ENCODE data around the gene HCN1.
"Not testable (repeated sequence)": the region's sequence is repeated elsewhere in the genome, so short reads cannot be mapped to it uniquely, and the experiment has no call there.

HCN1 gene

DNA sequence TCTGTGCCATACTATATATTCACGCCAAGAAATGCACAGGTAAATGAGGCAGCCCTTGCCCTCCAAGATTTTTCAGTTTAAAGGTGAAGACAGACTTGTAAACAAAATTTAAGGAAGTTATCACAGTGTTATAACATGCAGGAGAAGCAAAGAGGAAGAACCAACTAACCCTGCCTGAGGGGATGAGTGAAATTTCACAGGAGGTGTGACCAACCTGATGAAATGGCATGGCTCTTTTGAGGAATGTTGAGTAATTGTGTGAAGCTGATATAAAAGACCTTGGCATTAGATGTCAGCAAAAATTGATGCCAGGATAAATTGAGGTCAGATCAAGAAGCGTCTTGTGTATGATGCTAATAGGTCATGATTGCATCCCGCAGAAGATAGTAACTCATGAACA lies 86.5 kb downstream of the HCN1 start:
- DNase-seq: no peak

DNA sequence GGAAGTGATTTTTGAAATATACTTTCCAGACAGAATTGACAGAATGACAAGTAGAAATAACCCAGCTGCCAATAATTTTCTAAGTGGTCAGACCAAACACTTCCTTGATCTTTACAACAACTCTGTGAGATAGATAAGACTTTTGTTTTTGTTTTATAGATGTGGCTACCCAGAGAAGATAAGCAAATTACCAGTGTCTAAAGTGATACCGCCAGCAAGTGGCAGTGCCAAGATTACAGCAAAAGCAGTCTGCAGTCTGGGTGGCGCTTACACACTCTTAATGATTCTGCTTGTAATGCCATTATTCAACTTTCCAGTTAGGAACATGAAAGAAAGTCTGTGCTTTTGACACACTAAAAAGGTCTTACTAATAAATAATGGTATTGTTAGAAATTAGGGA lies 92.1 kb downstream of the HCN1 start:
- no peak for DNase-seq

DNA sequence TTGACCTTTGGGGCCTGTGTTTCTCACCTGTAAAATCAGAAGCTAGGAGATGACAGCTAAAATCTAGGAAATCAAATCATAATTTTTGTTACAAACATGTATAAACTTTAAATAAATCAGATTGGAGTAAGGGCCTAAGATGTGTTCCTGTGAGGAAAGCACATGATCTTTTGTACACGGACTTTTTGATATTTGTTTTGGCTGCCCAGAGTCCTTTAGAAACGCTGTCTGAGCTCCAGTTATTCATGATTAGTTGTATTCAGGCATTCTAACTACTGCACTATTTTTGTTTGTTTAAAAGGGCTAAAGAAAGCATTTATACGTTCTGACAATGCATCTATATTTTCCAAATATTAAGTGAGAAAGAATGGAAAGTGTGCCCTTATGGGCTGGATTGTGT lies 94.8 kb downstream of the HCN1 start:
- DNase-seq: no peak

DNA sequence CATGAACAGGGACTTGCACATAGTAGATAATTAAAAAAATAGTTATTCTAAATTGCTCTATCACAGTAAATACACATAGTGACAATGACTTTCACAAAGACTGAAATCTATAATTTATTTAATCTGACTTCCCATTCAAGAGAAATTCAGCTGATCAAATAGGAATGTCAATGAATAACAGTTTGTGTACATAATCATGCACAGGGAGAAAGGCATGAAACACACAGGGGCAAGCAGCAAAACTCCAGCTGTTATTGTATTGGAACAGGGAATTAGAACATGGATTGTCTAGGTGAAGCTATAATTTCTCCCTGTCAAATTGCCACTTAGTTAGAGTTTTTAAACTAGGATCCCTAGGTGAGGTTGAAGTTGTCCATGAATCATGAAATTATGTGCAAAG lies 99.9 kb downstream of the HCN1 start:
- DNase-seq: no peak

DNA sequence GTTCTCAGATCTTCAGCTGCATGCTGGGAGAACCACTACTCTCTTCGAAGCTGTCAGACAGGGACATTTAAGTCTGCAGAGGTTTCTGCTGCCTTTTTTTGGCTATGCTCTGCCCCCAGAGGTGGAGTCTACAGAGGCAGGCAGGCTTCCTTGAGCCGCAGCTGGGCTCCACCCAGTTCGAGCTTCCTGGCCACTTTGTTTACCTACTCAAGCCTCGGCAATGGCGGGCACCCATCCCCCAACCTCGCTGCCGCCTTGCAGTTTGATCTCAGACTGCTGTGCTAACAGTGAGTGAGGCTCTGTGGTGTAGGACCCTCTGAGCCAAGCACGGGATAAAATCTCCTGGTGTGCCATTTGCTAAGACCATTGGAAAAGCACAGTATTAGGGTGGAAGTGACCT lies 110.2 kb downstream of the HCN1 start:
- not testable (repeated sequence) for DNase-seq

DNA sequence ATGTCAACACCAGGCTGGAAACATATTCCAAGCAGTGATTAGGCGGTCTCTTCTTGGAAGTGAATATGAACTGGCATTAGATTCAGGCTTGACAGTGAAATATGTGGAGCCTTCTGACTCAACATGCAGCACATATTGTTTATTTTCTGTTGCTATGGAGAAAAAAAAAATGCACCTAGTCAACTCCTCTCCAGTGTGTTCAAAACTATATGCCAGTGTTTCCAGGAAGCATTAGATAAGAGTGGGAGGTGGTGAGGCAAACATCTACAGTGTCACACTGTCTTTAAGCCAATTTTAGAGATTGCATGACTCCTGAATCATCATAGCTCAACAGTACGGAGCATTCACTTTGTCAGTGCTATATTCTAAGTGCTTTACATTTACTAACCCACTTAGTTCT lies 117.9 kb downstream of the HCN1 start:
- no peak for DNase-seq

DNA sequence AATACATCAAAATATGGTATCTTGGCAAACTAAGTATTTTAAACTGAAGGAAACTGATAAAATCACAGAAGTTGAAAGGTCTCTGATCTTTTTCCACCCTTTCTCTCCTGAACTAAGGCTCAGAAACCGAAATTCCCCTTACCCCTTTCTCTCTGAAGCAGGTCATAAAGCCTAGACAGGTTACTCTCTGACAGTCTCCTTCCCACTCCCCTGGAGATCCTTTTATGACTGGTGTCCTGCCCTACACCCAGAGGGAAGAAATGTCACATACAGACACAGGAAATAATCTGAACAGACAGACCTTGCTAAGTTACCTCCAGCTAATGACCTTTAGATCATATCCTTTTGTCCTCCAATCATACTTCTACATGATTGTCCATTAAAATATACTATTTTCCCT lies 127.4 kb downstream of the HCN1 start:
- no peak for DNase-seq

DNA sequence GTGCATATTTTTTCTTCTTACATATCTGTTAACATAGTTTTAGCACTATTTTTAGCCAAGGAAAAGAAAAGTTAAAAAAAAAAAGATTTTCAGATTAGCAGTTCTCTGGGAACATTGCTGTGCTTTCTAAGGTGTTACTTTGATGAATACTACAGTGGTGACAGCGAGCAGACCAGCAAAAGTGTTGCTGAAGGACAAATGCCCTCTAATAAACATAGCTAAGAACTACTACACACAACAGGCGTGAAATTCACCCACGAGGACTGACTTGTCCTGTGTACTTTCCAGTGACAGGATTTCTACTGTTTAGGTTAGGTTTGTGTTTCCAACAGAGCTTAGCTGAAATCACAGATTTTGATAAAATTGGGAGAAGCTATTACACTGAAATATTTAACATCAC lies 153.8 kb downstream of the HCN1 start:
- DNase-seq: no peak

DNA sequence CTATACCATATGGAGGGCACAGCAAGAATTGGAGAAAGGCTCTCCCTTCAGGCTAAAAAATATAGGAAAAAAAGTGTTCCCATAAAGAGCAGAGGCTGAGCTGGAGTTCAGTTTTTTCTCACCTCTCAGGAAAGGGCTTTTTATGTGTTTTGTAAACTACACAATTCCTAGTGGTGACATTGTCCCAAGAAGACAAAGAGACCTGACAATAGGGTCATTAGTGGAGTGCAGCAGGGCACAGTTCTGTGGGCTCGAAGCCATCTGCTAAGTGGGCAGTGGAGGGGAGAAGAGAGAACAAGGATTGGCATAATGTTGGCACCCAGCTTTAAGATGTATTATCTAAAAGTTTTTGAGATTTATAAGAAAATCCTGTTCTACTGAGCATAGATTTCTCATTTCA lies 162.5 kb downstream of the HCN1 start:
- DNase-seq: no peak

DNA sequence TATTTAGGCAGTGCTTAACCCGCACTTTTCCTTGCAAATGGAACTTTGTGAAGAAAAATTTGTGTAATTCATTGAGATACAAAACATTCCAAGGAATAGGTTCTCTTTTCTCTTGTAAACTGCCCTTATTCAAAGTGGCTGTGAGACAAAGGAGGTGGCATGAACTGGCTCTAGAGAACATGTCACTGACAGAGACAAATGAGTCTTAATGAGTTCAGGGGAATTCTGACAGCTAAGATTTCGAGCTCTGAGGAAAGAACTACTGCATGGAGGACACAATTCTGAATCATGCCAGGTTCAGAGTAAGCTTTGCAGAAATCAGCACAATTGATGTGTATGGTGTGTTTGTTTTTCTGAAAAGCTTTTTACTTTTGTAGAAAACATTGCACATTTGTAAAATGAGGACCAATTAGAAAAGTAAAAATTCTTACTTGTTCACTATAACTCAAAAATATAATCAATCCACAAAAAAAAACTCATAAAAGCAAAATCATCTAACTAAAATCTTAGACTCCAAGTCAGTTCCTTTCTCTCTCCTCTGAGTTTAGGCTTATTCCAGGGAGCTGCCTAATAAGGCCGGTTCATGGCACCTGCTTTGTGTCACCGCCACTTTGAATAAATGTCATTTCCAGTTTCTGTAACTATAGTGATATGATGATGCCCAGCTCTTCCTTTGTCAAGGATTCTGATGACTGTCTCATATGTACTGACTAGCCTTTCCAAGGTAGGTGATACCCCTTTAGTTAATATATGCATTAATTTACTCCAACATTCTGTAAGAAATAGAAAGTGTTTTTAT lies 163.2 kb downstream of the HCN1 start:
- DNase-seq: no peak

DNA sequence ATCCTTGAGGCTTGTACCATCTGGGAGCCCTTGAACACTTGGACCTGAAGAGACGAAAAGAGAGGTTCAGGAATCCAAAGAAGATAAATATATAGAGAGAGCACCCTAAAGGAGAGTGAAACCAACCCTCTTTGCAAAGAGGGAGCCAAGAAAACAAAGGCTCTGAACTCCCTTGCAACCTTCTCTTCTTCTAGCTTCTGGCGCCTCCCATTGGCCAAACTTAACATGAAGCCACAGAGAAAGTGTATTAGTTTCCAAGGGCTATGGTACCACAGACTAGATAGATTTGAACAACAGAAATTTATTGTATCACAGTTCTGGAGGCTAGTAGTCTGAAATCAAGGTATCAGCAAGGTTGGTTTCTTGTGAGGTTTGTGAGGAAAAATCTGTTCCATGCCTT lies 175.1 kb downstream of the HCN1 start:
- no peak for DNase-seq

DNA sequence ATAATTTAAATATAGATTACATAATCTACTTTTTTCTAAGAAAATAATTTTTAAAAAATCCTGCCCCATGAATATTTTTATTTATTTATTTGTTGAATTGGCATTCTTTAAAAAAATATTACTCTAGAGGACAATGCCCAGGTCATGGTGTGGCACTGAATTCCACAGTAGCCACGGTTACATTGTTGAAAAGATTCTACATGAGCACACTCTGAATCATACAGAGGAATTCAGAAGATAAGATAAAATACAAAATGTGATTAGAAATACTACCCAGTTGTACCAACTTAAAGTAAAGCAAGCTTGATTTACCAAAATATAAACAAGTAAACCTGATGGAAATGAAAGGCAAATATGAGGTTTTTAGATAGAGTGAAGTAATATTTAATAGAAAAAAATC lies 183.7 kb downstream of the HCN1 start:
- no peak for DNase-seq

DNA sequence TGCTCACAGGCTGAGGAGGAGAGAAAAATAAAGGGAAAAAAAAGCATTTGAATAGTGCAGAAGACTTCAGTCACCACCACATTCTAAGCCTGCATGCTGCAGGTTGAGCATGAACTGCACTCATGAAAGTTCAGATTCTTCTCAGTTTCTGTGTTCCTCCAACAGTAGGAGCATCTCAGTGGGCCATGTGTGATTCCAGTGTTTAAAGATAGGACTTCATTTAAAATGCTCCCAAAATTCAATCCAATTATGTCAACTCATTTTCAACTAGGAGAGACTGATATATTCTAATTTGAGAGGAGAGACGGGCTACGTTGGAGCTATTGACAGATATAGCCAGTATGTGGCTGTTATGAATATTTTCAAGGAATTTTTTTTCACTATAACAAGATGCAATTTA lies 186.8 kb downstream of the HCN1 start:
- DNase-seq: no peak

DNA sequence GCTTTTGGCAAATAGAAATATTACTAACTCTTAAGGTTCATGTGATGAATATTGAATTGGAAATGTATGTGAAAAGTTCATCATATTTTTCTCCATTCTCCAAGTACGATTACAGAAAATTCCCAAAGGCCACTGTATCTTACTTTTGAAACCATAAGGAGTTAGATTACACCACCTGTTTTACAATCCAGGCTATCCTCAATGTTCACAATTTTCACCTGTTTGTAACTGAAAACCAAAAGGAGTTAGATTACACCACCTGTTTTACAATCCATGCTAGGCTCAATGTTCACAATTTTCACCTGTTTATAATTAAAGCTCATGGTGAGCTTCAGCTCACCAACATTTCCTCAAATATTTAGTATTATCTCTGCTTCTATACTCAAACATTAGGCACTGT lies 188.0 kb downstream of the HCN1 start:
- DNase-seq: no peak

DNA sequence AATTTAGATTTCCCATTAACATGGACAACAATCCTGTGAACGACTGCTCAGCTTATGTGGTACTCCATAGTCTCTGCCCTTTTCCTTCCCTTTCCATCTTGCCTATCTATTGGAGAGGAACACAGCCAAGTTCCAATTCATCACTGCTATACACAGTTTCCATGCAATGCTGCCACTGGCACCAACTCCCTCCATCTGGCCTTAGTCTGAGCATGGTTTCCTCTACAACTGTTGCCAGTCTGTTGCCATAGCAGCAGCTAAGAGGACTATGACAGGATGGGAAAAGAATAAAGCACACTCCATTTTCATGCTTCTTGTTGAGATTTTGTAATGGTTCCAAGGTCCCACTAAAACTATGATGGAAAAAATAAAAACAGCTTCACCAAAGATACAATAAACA lies 189.0 kb downstream of the HCN1 start:
- DNase-seq: no peak

DNA sequence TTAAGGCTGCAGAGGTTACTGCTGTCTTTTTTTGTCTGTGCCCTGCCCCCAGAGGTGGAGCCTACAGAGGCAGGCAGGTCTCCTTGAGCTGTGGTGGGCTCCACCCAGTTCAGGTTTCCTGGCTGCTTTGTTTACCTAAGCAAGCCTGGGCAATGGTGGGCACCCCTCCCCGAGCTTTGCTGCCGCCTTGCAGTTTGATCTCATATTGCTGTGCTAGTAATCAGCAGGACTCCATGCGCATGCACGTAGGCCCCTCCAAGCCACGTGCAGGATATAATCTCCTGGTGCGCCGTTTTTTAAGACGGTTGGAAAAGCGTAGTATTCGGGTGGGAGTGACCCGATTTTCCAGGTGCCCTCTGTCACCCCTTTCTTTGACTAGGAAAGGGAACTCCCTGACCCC lies 197.2 kb downstream of the HCN1 start:
- not testable (repeated sequence) for DNase-seq

DNA sequence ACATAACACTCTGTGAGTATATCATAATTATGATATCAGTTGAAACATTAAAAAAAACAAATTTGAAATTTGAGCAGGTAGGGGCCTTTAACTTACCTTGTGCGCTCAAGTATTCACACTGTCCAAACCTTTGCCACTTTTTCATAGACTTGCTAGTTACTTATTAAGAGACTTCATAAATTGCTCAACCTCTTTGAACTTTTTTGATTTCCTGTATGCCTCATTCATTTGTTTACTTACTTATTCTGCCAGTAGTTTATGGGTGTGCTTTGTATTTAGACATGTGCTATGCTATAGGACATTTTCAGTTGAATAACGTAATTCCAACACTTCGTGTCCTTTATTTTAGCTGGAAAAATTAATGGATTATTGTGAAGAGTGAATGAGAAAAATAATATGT lies 204.8 kb downstream of the HCN1 start:
- no peak for DNase-seq

DNA sequence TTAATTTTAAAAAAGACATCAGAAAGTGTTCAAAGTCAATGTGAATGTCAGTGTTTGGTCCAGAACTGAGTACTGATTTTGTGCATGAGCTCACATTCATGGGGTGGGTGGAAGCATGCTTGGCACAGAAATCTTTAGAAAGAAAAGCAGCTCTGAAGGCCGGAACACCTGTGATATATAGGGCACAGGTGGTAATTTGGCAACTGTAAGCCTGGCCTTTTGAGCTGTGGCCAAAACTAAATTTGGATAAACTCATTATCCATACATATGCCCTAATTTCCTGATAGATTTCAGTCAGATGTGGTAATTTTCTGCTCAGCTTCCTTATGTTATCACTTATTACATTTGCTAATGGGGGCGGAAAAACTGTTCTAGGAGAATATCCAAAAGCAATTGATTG lies 211.4 kb downstream of the HCN1 start:
- DNase-seq: no peak

DNA sequence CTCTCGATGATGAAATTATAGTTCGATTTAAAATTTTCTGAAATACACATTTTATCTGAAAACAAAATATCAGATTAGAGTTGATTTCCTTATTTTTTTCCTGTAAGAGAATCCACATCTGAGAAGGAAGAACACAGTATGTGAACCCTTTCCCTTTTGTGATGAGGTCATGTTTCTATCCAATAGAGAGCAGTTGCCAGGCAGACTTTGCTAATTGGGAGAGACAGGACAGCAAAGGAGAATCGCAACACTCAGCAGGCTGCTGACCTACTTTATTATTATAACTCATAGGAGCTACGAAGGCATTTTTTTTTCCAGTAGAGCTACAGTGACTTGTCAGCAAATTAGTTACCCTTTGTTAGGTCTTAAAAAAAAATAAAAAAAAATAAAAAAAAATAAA lies 242.1 kb downstream of the HCN1 start:
- no peak for DNase-seq

DNA sequence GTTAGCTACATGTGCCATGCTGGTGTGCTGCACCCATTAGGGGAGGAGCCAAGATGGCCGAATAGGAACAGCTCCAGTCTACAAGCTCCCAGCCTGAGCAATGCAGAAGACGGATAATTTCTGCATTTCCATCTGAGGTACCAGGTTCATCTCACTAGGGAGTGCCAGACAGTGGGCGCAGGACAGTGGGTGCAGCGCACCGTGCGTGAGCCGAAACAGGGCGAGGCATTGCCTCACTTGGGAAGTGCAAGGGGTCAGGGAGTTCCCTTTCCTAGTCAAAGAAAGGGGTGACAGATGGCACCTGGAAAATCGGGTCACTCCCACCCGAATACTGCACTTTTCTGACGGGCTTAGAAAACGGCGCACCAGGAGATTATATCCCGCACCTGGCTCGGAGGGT lies 251.3 kb downstream of the HCN1 start:
- DNase-seq: not testable (repeated sequence)

DNA sequence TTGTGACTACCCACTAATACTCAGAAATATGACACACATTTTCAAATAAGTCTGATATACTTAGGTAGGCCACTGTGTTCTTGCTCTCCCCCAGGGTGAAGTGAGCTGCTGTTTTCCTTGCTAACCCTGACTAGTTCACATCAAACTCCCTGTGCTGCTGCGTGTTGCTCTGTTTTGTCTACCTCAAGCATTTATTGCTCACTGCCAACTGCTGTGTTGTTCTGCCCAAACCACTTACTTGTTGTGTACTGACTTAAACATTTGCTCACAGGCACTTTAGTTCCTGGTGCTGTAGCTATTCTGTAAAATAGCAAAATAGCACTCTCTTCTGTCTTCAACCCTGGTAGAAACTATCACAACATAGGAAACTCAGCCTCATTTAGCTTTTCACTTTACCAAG lies 255.7 kb downstream of the HCN1 start:
- no peak for DNase-seq

DNA sequence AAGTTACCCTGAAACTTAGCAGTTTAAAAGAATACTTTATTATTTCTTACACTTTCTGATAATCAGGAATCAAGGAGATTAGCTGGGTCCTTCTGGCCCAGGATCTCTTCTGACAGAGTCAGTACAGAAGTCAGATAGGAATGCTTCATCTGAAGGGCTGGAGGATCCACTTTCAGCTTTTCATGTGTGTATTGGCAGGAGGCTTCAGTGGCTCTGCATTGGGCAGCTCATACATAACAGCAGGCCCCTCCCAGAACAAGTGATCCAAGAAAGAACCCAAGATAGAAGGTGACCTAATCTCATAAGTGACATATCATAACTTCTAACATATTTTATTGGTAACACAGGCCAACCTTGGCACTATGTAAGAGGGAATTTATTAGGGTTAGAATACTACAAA lies 258.4 kb downstream of the HCN1 start:
- no peak for DNase-seq

DNA sequence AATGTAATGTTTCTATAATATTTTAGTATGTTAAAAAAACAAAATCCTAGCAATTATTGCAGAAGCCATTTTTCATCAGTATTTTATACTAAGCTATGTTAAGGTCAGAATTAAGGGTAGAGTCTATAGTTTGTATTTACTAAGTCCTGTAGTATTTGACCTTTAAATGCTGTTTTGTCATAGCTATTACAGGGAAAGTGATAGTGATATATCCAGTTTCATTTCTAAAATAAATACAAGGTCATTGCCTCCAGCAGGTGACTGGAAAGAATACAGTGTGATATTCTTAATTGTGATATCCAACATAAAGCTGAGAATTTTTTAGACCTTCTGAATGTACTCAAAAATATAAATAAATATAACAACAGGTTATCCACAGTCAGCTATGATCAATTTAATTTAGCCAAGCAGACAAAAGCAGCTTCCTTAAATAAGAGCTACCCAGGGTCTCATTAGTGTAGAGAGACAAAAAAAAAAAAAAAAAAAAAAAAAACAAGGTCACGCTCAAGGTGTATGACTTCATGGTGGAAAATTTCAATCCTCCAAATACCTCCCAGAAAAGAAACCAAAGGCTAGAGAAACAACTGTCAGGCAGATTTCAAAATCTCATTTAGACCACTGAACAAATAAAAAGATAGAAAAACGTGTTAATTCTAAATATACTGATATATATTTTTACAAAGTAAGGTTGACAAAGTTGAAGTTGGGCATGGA lies 278.7 kb downstream of the HCN1 start:
- no peak for DNase-seq

DNA sequence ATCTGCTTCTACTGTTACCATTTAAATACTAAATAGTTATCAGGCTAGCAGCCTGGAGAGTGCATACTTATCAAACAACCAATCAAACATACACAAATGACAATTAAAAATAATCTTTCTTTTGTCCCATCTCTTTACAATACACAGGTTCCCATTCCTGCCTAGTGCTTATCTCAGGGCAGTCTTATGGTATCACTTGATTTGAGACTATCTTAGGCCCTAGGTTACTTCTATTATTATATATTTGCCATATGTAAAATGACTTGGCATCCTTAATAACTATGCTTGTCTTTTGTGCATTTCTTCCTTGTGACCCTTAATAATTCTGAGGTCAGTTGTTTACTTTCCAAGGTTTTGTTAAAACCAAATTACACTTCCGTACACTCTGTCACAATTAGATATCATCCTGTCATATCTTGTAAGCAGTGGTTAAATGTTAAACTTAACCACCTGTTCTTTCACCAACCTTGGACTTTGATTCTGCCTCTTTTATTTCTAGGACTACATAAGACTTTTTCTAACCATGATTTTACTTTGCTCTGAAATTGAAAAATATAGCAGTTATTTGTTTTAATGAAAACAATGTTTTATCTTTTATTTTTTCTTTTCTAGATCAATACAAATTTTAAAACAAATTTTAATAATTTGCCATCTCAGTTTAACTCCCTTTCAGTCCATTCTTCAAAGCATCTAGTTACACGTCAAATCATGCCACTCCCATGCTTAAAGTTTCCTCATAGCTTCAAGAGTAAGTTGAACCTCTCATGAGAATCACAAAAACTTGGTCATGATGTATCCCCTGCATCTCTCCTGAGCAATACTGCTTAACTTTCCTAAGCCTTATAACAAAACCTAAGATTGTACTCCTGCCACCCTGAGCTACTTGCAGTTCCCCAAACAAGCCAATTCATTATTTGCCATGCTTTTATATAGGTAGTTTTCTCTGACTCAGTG lies 281.3 kb downstream of the HCN1 start:
- no peak for DNase-seq
